Tibial nerve (tissue), 3 donors: Measurements from ENCODE around the gene GORAB.

Source experiments
- POLR2A ChIP-seq, 2 donors: fragments of 450-650 bp; IDR thresholded peaks; one replicate each; pipeline ENCODE4 v1.6.1; 2017; ENCODE audit warnings: antibody characterized with exemption in 2 of 2, mild to moderate bottlenecking in 2 of 2, moderate library complexity in 2 of 2
- TF ChIP-seq, protein P1 (sequence below), 5 experiments: fragments of 200-600 bp in 3 of 5; fragments of 450-650 bp in 2 of 5; sonication (generic) in 3 of 5; IDR thresholded peaks; one replicate each; pipeline ENCODE4 v1.5.1; 2016 to 2019; ENCODE audit warnings: antibody characterized with exemption in 5 of 5, mild to moderate bottlenecking in 3 of 5, moderate library complexity in 2 of 5

DNA sequence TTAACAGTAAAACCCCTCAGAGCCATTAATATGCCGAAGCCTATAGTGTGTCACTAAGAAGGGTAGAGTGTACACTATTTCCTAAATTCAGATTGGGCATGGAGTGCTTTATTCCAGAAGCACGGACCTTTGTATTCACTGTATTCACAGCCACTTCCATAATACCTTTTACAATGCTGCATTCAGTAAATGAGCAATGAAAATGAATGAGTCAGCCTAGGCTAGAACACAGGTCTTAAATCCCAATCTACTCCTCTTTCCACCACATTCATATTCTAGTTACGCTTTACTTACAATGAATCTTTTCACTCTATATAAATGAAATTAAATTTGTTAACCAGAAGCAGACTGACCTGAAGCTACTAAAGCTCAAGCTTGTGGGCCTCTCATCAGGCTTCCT lies 13.0 kb upstream of the GORAB start:
- TF ChIP-seq, protein P1, sequence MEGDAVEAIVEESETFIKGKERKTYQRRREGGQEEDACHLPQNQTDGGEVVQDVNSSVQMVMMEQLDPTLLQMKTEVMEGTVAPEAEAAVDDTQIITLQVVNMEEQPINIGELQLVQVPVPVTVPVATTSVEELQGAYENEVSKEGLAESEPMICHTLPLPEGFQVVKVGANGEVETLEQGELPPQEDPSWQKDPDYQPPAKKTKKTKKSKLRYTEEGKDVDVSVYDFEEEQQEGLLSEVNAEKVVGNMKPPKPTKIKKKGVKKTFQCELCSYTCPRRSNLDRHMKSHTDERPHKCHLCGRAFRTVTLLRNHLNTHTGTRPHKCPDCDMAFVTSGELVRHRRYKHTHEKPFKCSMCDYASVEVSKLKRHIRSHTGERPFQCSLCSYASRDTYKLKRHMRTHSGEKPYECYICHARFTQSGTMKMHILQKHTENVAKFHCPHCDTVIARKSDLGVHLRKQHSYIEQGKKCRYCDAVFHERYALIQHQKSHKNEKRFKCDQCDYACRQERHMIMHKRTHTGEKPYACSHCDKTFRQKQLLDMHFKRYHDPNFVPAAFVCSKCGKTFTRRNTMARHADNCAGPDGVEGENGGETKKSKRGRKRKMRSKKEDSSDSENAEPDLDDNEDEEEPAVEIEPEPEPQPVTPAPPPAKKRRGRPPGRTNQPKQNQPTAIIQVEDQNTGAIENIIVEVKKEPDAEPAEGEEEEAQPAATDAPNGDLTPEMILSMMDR (IDR thresholded peaks at IDR 0.05): no peak
- no peak for TF ChIP-seq POLR2A (IDR thresholded peaks at IDR 0.05)
